Parathyroid adenoma (tissue), 2 donors: ENCODE data around the gene CCDC57.
A peak's percentile ranks its signal among the peaks of the same experiment; 100 is the strongest.

Source experiments
- H2AFZ ChIP-seq: fragments of 300-600 bp; sonication (generic); one replicate; pipeline ENCODE4 v1.7.0; 2017; ENCODE audit warnings: antibody characterized with exemption, mild to moderate bottlenecking
- H3K27ac ChIP-seq: fragments of 300-600 bp; sonication (generic); one replicate; pipeline ENCODE4 v1.7.0; 2017
- H3K27me3 ChIP-seq: fragments of 300-600 bp; sonication (generic); one replicate; pipeline ENCODE4 v1.7.0; 2017; ENCODE audit warnings: low read length; ENCODE audit not compliant: control insufficient read depth, insufficient read depth
- H3K36me3 ChIP-seq: fragments of 300-600 bp; sonication (generic); one replicate; pipeline ENCODE4 v1.7.0; 2017; ENCODE audit warnings: low read length; ENCODE audit not compliant: control insufficient read depth, insufficient read depth
- H3K4me1 ChIP-seq: fragments of 300-600 bp; sonication (generic); one replicate; pipeline ENCODE4 v1.7.0; 2017; ENCODE audit warnings: control low read depth
- H3K4me2 ChIP-seq: fragments of 300-600 bp; sonication (generic); one replicate; pipeline ENCODE4 v1.7.0; 2017; ENCODE audit warnings: low read length
- H3K4me3 ChIP-seq: fragments of 300-600 bp; sonication (generic); one replicate; pipeline ENCODE4 v1.7.0; 2017; ENCODE audit warnings: low read depth, low read length
- H3K79me2 ChIP-seq: fragments of 300-600 bp; sonication (generic); one replicate; pipeline ENCODE4 v1.7.0; 2017; ENCODE audit warnings: control low read depth
- H3K9ac ChIP-seq: fragments of 300-600 bp; sonication (generic); one replicate; pipeline ENCODE4 v1.7.0; 2017; ENCODE audit warnings: mild to moderate bottlenecking
- H3K9me3 ChIP-seq: fragments of 300-600 bp; sonication (generic); one replicate; pipeline ENCODE4 v1.7.0; 2017; ENCODE audit warnings: low read length; ENCODE audit not compliant: control insufficient read depth
- CTCF ChIP-seq: fragments of 300-600 bp; sonication (generic); IDR thresholded peaks from one replicate; pipeline ENCODE4 v1.7.0; 2017; ENCODE audit warnings: antibody characterized with exemption, mild to moderate bottlenecking
- donor health status: primary hyperparathyroidism.

Gene CCDC57

GRCh38 chr17:82231312-82231561 lies 18.6 kb upstream of the CCDC57 start:
- no peaks in the 10 kb centered on the region for H3K9me3 ChIP-seq
- no peak for TF ChIP-seq CTCF
- no peak overlapping the region for H3K4me3 ChIP-seq
- no peaks in the 10 kb centered on the region for H3K36me3 ChIP-seq
- H3K27ac ChIP-seq, result peak overlapping the region; percentile 71
- H3K79me2 ChIP-seq, result no peaks in the 10 kb centered on the region
- H2AFZ ChIP-seq, result peak overlapping the region; percentile 65
- H3K4me2 ChIP-seq, result peak overlapping the region; percentile 49
- H3K9ac ChIP-seq, result no peak overlapping the region
- peaks cover 25% of the 10 kb centered on the region for H3K4me1 ChIP-seq
- H3K27me3 ChIP-seq, result no peaks in the 10 kb centered on the region

- Histone ChIP-seq H3K4me2 (peak overlapping the region; percentile 49), H3K27me3 (no peaks in the 10 kb centered on the region), H2AFZ (peak overlapping the region; percentile 65), H3K4me3 (no peak overlapping the region), H3K79me2 (no peaks in the 10 kb centered on the region), H3K36me3 (no peaks in the 10 kb centered on the region), H3K4me1 (peaks cover 20% of the 10 kb centered on the region), H3K9ac (no peak overlapping the region), H3K9me3 (no peaks in the 10 kb centered on the region), H3K27ac (peak overlapping the region; percentile 71)
- TF ChIP-seq CTCF, result peak; percentile 45
Observed at GRCh38 chr17:82230609-82231311, 18.1 kb upstream of the CCDC57 start.

GRCh38 chr17:82229698-82230608 lies 17.3 kb upstream of the CCDC57 start:
- H3K27ac ChIP-seq, result peak overlapping the region; percentile 45
- TF ChIP-seq CTCF, result no peak
- H3K36me3 ChIP-seq, result no peaks in the 10 kb centered on the region
- H3K4me2 ChIP-seq, result no peak overlapping the region
- H3K9me3 ChIP-seq, result no peaks in the 10 kb centered on the region
- H3K27me3 ChIP-seq, result no peaks in the 10 kb centered on the region
- no peaks in the 10 kb centered on the region for H3K79me2 ChIP-seq
- H3K4me1 ChIP-seq, result peaks cover 12% of the 10 kb centered on the region
- peak overlapping the region; percentile 18 for H3K4me3 ChIP-seq
- H3K9ac ChIP-seq, result no peak overlapping the region
- peak overlapping the region; percentile 18 for H2AFZ ChIP-seq

GRCh38 chr17:82228842-82229697 lies 16.4 kb upstream of the CCDC57 start, which contains the start of gene SLC16A3:
Gene SLC16A3 (plus strand): TSS chr17:82229042. CDS start chr17:82236009, 6,967 bp downstream.
- Histone ChIP-seq H3K9ac (peak within 1 kb of the TSS; percentile 41), H3K4me3 (peak within 1 kb of the TSS; percentile 18), H3K4me1 (peaks cover 6% of the 10 kb centered on the region), H3K9me3 (no peaks in the 10 kb centered on the region), H3K79me2 (no peaks in the 10 kb centered on the region), H3K4me2 (peak within 1 kb of the TSS; percentile 38), H3K27me3 (no peaks in the 10 kb centered on the region), H3K27ac (peak within 1 kb of the TSS; percentile 68), H3K36me3 (no peaks in the 10 kb centered on the region), H2AFZ (peak within 1 kb of the TSS; percentile 81)
- no peak for TF ChIP-seq CTCF
